Measurements from ENCODE around the gene CD180. TPM values are rescaled to one million over a fixed set of nuclear protein-coding genes. Genes with fewer than 3 reads are reported as not detected.

Gene CD180
- total and polyA plus RNA-seq, 9 of the 15 experiments (the other 6 are each of a cell fraction or from before 2014, with no cell fraction given) = 0.01 to 0.07 TPM; not detected in 7

- POLR2A ChIA-PET = no interaction called here
- intact Hi-C loops (cut with micrococcal nuclease) = no loop called here
- TF ChIP-seq ZNF263 (CRISPR knock-in tag; IDR thresholded peaks at IDR 0.05; ENCODE audit: borderline replicate concordance) (no peak), SP1 (CRISPR knock-in tag; IDR thresholded peaks at IDR 0.05) (no peak), POLR3A (IDR thresholded peaks at IDR 0.05; ENCODE audit: borderline replicate concordance, extremely low read depth, insufficient read depth, insufficient read length) (no peak), E4F1 (CRISPR knock-in tag; IDR thresholded peaks at IDR 0.05; ENCODE audit: borderline replicate concordance) (no peak), ZNF76 (CRISPR knock-in tag; IDR thresholded peaks at IDR 0.05; ENCODE audit: borderline replicate concordance) (no peak), ARID1B (IDR thresholded peaks at IDR 0.05) (no peak), HSF4 (CRISPR knock-in tag; IDR thresholded peaks at IDR 0.05; ENCODE audit: borderline replicate concordance) (no peak), TFAP4 (CRISPR knock-in tag; IDR thresholded peaks at IDR 0.05; ENCODE audit: borderline replicate concordance) (no peak), RNF219 (CRISPR knock-in tag; IDR thresholded peaks at IDR 0.05) (no peak), PHF21A (IDR thresholded peaks at IDR 0.05; ENCODE audit: borderline replicate concordance, low read depth) (no peak), ZNF764 (CRISPR knock-in tag; IDR thresholded peaks at IDR 0.05; ENCODE audit: low read depth) (no peak), ZNF780A (CRISPR knock-in tag; IDR thresholded peaks at IDR 0.05) (no peak), NCOA2 (IDR thresholded peaks at IDR 0.05; ENCODE audit: partially characterized antibody in 2 of 2) (no peak), ZNF830 (CRISPR knock-in tag; IDR thresholded peaks at IDR 0.05) (no peak), MEF2D (tag; conservative IDR thresholded peaks at IDR 0.05; ENCODE audit: low read depth) (no peak), RFX5 (IDR thresholded peaks at IDR 0.05; ENCODE audit: low read depth, low read length) (no peak), ZNF507 (tag; conservative IDR thresholded peaks at IDR 0.05) (no peak), DLX4 (CRISPR knock-in tag; IDR thresholded peaks at IDR 0.05) (no peak)
These were observed 41.6 kb upstream of the CD180 start for GRCh38 chr5:67238191-67238590.

More at GRCh38 chr5:67238191-67238590, 41.6 kb upstream of the CD180 start:
- no peak overlapping the region for H3K4me2 ChIP-seq (ENCODE audit: insufficient read depth, low read length)
- in situ Hi-C loops (cut with MboI) = no loop called here
- no peak overlapping the region for H3K4me3 ChIP-seq
- no peaks in the 10 kb centered on the region for H3K36me3 ChIP-seq (ENCODE audit: control insufficient read depth, insufficient read depth, low read length)
- ATAC-seq (no peak), DNase-seq (ENCODE audit: extremely low read depth in 1 of 4, low spot score in 3 of 4) (no peak), FAIRE-seq (no peak)
- H3K79me2 ChIP-seq (ENCODE audit: control insufficient read depth, insufficient read depth, low read length) = no peaks in the 10 kb centered on the region
- 9% methylated on average over 8 of the region's 8 CpGs for WGBS (ENCODE audit: insufficient coverage, low coverage, missing lambda C conversion rate)
- H3K9ac ChIP-seq (ENCODE audit: insufficient read depth in 1 of 2, low read depth in 2 of 2, low read length in 2 of 2) = no peak overlapping the region
- no peaks in the 10 kb centered on the region for H3K9me1 ChIP-seq (ENCODE audit: control insufficient read depth, insufficient read depth, low read length)
- no peak overlapping the region for H3K27ac ChIP-seq (ENCODE audit: extremely low read depth, low read depth, low read length)
- no peaks in the 10 kb centered on the region for H4K20me1 ChIP-seq (replicated peaks; ENCODE audit: control insufficient read depth, insufficient read depth, low read length)
- peaks cover 0 to 15% of the 10 kb centered on the region in 2 experiments; a peak in 2 of 5 replicates for H3K27me3 ChIP-seq (ENCODE audit: control insufficient read depth in 2 of 2, insufficient read depth in 2 of 2, low read length in 2 of 2)
- no peaks in the 10 kb centered on the region for H3K9me3 ChIP-seq (replicated peaks; ENCODE audit: control insufficient read depth, insufficient read depth, low read depth, low read length)
- H3K4me1 ChIP-seq (replicated peaks in 1 of 2; ENCODE audit: control insufficient read depth in 2 of 2, insufficient read depth in 2 of 2, low read length in 2 of 2) = no peaks in the 10 kb centered on the region
- no peak overlapping the region for H2AFZ ChIP-seq (ENCODE audit: low read depth, low read length)
- CTCF ChIA-PET (ENCODE audit: low intra/inter-chr PET ratio) = no interaction called here
- BruUV-seq (replicated peaks) = no TSS peak

All from K562 (cell line).